C4-2B (cell line): ENCODE measurements around the gene STOML2.

Experiments used
- H3K27ac ChIP-seq: fragments of 450-650 bp; 2 replicates; pipeline ENCODE4 v1.5.1; 2017
- ZFX ChIP-seq: fragments of 450-650 bp; IDR thresholded peaks from 2 replicates; pipeline ENCODE4 v1.6.1; 2017
- TF ChIP-seq, protein P1 (sequence below): fragments of 450-650 bp; conservative IDR thresholded peaks from 2 replicates; pipeline ENCODE4 v1.5.1; 2017; ENCODE audit warnings: mild to moderate bottlenecking

Gene STOML2

GRCh38 chr9:35111001-35111933 is 8.3 kb upstream of the STOML2 start:
- H3K27ac ChIP-seq = peak overlapping the region; percentile 39
- no peak for TF ChIP-seq ZFX
- TF ChIP-seq, protein P1, sequence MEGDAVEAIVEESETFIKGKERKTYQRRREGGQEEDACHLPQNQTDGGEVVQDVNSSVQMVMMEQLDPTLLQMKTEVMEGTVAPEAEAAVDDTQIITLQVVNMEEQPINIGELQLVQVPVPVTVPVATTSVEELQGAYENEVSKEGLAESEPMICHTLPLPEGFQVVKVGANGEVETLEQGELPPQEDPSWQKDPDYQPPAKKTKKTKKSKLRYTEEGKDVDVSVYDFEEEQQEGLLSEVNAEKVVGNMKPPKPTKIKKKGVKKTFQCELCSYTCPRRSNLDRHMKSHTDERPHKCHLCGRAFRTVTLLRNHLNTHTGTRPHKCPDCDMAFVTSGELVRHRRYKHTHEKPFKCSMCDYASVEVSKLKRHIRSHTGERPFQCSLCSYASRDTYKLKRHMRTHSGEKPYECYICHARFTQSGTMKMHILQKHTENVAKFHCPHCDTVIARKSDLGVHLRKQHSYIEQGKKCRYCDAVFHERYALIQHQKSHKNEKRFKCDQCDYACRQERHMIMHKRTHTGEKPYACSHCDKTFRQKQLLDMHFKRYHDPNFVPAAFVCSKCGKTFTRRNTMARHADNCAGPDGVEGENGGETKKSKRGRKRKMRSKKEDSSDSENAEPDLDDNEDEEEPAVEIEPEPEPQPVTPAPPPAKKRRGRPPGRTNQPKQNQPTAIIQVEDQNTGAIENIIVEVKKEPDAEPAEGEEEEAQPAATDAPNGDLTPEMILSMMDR = no peak

GRCh38 chr9:35110327-35110761 is 7.4 kb upstream of the STOML2 start:
- no peak overlapping the region for H3K27ac ChIP-seq
- no peak for TF ChIP-seq ZFX
- TF ChIP-seq, protein P1 = no peak

- no peak overlapping the region for H3K27ac ChIP-seq
- no peak for TF ChIP-seq ZFX
- TF ChIP-seq, protein P1 = no peak
Observed at GRCh38 chr9:35108946-35109575, 6.1 kb upstream of the STOML2 start.

GRCh38 chr9:35108461-35108860 is 5.5 kb upstream of the STOML2 start:
- TF ChIP-seq, protein P1 = no peak
- TF ChIP-seq ZFX = no peak
- H3K27ac ChIP-seq = no peak overlapping the region

GRCh38 chr9:35107297-35108290 is 4.7 kb upstream of the STOML2 start:
- TF ChIP-seq, protein P1 = no peak
- no peak for TF ChIP-seq ZFX
- no peak overlapping the region for H3K27ac ChIP-seq

DNA sequence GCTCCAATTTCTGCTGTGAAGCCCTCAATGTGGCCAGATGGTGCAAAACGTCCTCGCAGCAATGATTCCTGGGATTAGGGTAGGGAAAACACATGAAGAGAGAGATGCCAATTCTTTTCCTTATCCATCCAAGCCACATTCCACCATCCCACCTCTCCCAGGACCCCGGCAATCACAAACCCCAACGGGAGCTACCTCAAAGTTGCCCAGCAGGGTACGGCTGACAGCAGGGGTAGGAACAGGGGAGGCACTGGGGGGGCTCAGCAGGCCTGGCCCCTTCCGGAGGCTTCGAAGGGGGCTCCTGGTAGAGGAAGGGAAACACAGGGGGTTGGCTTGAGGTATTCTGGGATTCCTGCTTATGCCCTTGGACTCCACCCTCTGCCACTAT is 3.4 kb upstream of the STOML2 start:
- no peak for TF ChIP-seq ZFX
- TF ChIP-seq, protein P1 = no peak

More for the DNA sequence above, 3.4 kb upstream of the STOML2 start:
- H3K27ac ChIP-seq = no peak overlapping the region
